Activated naive CD8-positive, alpha-beta T cell treated with anti-CD3 and anti-CD28 coated beads, Interleukin-2, amount 50 U/mL, for 16 hours (primary cell): ENCODE measurements around the gene ARL6IP4.

Source experiments
- DNase-seq: peaks from one replicate; pipeline ENCODE4 v3.0.0-alpha.2; 2020; ENCODE audit warnings: low read depth, low spot score

Gene ARL6IP4

DNA sequence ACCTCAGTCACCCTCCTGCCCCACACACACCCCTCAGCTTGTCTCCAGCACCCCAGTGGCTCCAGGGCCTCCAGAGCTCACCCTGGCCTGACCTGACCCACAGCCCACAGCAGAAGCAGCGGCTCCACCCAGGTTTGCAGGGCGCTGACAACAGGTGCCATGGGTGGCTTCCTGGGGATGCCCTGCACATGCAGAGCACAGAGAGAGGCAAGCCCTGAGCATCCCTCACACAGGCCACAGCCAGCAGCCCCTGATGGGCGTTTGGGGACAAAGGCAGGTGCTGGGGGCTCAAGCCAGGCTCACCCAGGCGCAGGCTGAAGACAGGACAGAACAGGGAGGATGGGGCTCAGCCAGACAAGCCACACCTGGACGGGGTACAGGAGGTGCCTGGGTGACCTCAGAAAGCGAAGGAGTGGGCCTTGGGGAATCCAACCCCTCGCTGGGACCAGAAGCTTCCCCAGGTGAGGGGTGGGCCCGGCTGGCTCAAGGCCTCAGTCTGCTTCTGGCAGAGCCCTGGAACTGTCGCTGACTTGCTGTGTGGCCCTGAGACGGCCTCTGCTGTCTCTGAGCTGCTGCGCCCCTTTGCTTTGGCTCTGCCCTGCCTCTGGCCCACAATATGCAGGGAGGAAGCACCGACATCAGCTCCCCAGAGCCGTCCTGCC is 10.6 kb downstream of the ARL6IP4 start:
- DNase-seq = no peak

DNA sequence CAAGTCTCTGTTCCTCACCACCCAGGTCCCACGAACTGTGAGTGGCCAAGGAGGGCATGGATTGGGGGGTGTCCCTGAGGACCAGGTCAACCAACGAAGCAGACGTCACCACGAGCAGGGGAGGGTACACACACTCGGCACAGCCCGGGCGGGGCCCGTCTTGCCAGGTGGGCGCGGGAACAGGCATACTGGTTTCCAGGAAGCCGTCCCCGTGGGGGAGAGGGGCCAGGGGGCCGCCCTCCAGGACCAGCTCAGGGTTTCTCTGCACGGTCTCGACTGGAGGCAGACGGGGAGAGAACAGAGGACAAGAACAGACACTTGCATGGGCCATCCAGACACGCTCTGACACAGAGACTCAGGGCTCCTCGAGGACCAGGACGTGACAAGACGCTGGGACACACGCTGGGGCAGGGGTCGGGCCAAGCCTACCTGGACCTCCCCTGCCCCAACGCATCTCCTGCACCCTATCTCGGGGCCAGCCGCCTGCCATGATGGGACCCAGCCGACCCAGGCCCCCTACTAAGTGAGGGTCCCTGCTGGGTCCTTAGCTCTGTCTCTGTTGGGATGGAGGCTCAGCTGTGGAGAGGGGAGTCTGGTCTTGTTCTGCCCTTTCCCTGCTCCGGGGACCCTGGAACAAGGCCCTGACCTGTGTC is 11.3 kb downstream of the ARL6IP4 start:
- no peak for DNase-seq

DNA sequence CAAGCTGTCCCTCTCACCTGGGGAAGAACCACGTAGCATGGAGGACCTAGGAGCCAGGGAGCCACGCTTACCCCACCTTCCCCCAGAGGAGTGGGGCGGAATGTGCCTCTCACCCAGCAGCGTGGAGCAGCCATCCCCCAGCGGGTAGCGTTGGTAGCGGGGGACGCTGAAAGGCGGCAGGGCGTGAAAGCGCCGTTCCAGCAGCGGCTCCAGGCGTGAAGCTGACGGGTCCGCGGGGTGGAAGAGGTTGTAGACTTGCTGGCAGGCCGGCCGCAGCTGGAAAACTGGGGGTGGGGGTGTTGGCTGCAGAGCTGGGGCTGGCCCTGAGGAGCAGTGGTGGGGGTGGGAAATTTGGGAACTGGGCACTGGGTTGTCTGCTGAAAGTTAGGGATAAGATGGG is 11.9 kb downstream of the ARL6IP4 start:
- no peak for DNase-seq

DNA sequence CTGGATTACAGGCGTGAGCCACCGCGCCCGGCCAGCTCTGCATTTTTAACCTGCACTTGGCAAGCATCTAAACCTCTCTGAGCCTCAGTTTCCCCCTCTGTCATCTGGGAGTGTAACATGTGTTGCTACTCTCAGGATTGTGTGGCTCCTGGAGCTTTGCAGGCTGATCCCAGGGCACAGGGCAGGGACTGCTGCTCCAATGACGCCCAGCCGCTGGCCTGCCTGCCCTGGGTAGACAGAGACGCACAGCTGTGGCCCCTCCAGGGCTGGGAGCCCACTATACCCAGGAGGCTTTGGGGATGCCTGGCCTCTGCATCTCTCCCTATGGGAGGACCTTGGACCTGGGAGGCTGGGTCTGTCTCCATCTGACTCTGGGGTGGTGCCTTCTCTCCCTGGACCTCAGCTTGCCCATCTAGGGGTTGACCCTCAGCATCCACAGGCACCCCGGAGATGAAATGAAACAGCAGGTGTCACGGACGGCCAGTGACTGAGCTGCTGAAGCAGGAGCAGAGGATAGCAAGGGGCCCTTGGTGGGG is 13.7 kb downstream of the ARL6IP4 start:
- DNase-seq = no peak

DNA sequence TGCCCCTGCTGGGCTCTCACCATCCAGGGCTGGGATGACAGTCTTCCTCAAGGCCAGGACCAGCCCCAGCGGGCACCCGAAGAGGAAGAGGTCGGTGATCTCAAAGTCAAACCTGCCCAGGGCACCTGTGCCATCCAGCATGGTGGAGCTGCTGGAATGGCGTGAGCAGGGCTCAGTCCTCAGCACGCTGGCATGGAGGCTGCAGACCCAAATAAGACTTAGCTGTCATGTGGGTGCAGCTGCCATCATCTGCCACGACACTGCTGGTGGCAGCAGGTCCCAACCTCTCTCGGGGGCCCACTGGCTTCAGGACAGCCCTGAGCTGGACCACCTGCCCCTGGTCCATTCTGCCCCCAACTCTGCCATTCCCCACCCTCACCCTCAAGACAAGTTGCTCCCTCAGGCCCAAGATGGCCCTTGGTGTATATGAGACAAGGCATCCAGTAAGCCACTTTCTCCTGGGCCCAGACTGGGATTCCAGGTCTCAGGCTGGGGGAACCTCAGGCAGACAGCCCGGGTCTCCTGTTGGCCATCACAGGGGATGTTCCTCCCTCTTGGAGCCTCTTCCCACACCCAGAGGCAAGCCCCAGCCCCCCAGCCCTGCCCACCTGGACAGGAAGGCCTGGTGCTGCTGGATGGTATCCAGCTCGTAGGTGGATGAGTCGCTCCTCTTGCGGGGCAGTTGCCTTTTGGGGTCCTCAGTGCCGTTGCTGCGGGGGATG is 14.5 kb downstream of the ARL6IP4 start:
- no peak for DNase-seq

DNA sequence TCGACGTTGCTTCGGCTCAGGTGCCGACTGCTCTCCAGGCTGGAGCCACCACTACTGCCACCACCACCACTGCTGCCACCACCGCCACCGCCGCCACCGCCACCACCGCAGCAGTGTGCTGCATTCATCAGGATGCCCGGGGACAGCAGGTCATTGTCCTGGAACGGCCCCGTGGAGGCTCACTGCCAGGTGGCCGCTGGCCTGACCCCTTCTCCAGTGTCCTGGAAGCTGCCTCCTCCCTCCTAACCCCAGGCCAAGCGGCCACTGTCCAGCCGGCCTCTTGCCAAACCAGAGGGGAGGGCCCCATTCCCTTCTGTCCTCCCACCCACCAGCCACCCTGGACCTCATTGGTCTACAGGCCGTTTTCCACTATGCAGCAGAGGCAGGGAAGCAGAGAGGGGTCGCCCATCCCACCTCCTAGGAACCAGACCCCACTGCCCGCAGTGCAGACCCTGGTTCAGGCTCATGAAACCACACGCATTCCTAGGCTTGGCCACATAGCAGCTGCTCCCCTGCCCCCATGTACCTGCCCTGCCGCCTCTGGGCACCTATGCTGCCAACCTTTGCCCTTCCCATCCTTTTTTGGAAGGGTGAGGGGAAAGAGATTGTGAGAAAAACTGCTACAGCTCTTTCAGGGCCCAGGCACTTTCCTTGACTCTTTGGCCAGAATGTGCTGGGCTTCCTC is 15.2 kb downstream of the ARL6IP4 start:
- no peak for DNase-seq

DNA sequence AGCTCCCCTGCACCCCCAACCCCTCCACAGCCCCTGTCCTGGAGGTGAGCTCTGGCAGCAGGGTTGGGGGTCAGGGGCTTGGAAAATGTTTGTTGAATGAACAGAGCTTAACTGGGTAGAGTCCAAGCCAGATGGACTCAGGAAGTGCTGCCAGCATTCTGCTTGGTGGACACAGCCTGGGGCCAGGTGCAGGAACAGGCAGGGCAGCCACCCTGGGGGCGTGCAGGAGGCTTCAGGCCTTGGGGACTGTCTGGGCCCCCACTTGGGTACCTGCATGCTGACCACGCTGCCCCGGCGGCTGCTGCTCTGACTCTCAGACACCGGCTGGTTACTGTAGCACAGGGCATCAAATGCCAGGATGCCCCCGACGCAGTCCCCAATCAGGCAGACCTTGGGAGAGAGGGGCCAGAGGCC is 15.7 kb downstream of the ARL6IP4 start:
- DNase-seq = no peak

DNA sequence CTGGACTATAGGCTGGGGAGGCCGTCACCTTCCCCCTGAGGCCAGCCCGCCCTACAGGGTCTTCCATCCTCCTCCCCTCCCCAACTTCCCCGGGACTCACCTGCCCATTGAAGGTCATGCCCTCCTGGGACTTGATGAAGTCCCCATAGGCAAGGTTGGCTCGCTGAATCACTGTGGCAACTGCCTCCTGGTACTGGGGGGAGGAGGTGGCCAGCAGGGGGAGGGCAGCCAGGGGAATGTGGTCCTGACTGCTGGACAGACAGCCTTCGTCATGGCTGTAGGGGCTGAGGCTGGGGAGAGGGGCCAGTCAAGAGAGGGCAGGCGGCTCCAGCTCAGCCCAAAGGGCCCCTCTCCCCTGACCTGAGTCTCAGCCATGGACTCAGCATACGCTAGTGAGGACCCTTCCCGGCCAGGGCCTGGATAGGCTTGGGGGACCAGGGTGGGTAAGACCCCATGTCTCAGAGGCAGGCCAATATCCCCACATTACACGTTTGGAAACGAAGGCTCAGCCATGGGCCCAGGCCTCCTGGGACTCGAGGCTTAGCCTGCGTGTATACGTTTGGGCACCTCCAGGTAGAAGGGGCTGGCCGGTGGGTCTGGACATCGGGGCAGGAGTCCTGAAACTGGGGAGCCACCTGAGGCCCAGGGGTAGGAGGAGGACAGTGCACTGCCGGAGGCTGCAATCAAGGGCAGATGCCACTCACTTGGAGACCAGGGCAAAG is 16.3 kb downstream of the ARL6IP4 start:
- no peak for DNase-seq

DNA sequence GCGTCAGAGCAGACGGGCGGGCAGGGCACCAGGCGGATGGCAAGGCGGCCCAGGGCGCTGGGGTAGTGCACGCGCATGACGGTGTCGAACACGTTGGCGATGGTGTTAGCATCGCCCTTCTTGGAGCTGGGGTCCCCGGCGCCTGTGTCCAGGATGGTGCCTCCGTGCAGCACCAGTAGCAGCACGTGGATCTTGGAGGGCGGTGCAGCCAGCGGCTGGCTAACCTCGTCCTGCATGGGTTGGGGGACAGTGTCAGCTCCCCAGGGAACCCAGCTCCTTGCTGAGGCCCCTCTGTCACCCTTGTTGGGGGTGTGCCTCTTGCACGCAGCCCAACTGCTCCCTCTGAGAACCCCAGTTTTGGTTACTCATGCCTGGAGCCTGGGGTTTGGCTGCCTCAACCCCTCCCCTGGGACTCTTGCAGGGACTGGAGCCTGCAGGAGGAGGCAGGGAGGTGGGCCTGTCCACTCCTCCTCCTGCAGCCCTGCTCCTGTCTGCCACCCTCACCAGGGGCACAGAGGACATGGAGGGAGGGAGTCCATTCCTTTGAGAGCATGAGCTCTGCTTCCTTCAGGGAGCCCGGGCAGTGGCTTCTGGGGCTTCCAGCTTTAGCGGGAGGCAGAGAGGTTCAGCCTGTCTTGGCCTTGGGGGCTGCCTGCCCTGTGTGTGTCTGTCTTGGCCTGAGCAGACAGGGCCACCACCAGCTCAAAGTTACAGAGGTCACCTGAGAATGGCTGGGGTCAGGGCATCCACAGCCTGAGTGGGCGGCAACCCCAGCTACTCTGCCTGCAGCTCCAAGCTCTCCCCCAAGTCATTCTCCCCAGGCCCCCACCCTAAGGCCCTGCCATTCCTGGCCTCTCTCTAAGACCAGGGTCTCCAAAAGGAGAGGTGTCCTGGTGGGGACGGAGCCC is 17.1 kb downstream of the ARL6IP4 start:
- DNase-seq = no peak

DNA sequence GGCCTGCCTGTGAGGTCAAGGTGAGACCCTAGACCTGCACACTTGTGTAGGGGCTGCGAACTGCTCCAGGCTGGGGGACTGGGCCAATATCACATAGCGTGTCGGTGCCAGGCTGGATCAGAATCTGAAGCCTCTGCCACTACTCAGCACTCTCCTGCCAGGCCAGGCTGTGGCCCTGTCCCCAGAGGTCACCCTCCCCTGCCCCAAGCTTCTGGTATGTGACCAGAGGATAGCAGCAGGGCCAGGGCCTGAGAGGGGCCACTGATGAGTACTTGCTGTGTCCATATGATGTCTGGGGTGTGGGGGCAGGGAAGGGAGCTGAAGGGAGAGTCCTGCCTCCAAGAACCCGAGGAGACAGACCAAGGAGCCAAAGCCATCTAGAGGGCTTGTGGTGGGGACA is 17.8 kb downstream of the ARL6IP4 start:
- DNase-seq = no peak

DNA sequence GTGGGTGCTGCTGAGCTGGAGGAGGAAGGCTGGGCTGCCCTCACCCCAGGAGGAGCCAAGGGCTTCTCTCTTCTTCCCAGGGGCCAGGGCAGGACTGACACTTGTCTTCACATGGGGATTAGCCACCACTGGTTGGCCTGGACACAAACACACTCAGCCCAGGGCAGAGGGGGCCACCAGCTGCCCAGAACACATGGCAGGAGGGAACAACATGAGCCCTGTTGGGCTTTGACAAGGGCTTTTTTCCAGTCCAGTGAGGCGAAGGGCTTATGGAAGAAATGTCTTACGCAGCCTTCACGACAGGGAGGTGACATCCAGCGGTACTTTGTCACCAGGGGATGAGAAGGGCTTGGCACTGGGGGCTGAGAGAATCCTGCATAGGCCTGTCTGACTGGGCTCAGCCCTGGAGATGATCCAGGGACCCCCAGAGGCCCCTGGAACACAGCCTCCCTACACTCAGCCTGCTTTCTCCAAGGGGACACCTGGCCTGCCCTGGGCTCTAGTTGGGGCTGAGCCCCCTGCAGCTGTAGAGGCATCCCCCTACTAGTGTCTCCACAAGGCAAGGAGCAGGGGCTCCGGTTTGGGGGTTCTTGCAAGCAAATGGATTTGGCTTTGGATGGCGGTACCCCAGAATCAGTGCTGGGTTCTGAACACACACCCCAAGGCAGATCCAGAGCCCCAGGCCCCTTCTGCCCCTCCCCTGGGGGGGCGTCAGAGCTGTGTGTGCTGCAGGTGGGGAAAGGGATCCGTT is 18.9 kb downstream of the ARL6IP4 start:
- no peak for DNase-seq

DNA sequence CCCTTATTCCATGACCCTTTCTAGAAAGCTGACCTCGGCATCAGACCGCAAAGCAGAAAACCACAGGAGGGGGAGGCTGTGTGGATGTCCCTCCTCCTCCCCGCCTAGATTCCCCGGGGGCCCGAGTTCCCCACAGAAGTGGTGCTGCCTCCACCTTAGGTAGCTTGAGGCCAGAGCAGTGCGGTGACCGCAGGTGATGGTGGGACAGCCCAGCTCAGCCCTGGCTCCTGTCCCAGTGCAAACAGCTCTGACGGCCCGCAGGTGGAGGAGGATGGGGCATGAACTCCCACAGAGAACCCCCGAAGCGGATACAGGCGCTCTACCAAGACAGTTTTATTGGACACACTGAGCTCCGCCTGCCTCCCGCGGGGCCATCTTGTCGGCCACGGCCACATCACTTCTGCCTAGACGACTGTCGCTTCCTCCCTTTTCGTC is 19.5 kb downstream of the ARL6IP4 start:
- DNase-seq = no peak

DNA sequence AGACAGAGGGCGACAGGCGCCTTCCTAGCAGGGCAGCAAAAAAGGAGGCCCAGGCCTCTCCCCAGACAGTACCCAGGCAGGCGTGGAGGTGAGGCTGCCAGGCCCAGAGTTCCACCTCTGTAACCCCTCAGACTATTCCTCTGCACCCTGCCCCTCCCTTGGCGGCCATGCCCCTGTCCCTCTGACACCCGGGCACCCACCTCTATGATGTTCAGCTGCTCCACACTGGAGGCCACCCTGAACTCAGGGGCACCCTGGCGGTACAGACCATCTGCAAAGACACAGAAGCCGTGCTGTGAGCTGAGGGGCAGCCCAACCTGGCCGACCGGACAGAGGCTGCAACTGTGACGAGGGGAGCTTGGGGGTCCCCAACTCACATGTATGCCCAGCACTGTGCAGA is 20.1 kb downstream of the ARL6IP4 start:
- no peak for DNase-seq

DNA sequence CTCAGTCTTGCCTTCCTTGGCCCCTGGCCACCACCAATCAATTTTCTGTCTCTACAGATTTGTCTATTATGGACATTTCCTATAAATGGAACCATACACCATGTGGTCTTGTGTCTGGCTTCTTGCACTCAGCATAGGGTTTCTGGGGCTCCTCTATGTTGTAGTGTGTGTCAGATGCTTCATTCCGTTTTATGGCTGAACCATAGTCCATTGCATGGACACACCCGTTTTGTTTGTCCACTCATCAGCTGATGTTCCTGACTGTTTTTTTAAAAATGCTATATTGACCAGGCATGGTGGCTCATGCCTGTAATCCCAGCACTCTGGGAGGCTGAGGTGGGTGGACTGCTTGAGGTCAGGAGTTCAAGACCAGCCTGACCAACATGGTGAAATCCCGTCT is 21.0 kb downstream of the ARL6IP4 start:
- DNase-seq = no peak

DNA sequence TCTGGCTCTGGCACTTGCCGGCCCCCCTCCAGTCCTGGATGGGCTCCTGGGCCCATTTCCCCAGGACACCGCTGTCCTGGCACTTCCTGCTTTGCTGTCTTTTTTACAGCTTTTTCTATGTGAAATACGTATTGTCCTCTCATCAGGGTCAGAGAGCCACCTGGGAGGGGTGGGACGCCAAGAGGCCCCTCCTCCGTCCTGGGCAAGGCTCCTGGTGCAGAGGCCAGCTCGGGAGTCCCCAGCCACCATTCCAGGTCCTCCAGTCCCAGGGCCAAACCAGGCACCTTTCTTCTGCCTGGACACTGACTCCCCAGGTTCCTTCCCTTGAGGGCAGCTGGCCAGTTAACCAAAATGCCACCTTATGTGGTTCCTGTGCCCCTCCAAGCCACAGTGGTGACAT is 22.8 kb downstream of the ARL6IP4 start:
- DNase-seq = no peak

DNA sequence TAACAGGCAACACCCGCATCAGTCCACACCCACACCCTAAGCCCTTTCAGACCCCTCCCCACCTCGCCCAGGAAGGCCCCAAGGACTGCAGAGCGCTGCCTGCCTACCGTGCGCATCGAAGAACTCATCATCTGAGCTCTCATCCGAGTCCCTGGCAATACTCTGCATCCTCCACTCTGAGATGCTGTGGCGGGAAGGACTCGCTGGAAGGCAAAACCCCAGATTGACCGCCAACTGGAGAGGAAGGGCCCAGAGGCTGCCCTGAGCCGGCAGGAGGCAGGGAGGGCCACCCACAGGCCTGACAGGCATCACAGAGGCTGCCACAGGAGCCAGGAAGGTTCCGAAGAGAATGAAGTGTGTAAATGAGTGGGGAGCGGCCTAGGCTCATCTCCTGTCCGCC is 23.8 kb downstream of the ARL6IP4 start:
- no peak for DNase-seq

DNA sequence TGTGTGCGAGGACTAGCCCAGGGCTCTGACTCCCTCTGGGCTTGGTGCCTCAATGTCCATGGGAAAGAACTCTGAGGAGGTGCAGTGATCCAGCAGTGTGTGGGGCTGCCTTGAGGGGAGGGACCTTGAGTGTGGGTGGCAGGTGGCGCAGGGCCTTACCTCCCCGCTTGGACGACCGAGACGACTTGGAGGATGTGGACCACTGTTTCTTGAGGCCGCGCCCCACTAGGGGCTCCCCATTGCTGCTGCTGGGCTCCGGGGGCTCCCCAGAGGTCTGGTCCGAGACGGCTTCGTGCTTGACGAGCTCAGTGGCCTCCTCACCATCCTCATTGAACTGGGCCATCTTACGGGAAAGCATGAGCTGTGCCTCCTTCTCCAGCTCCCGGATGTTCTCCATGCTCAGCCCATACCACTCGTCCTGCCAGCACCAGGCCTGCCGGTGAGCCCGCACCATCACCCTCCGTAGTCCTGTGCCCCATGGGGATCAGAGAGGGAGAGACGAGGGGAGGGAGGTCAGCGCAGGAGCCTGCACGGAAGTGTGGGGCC is 24.7 kb downstream of the ARL6IP4 start:
- DNase-seq = no peak

DNA sequence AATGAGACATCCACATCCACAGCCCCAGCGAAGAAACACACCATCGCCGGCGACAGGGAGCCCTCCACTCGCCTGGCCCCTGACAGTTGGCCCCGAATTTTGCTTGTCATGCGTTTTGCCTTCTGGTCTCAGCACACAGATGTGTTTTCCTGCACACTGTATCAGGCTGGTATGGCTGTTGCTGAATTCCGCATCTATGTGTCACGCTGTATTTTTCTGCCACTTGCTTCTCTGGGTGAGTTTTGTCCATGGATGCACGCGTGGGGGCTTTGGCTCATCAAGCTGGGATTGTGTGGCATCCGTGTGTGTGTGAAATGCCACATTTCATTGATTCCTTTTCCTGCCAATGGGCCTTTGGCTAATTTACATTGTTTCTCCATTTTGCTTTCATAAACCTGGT is 26.5 kb downstream of the ARL6IP4 start:
- DNase-seq = no peak

DNA sequence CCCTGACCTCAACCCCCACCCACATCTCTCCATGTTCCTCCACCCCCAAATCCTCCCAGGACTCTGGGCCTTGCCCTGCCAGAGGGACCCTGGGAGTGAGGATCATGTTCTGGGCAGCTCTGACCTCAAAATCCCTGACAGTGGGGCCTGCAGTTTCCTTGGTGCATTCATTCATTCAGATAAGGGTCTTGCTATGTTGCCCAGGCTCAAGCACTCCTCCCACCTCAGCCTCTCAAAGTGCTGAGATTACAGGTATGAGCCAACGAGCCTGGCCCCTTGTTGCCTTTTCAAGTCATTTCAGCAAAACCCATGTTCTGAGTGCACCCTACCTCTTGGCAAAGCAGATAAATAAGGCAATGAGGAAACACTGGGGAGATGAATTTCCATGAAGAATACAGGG is 29.6 kb downstream of the ARL6IP4 start:
- DNase-seq = no peak
